ENCODE measurements around the gene SYNJ2BP.

- TF ChIP-seq, protein P1, sequence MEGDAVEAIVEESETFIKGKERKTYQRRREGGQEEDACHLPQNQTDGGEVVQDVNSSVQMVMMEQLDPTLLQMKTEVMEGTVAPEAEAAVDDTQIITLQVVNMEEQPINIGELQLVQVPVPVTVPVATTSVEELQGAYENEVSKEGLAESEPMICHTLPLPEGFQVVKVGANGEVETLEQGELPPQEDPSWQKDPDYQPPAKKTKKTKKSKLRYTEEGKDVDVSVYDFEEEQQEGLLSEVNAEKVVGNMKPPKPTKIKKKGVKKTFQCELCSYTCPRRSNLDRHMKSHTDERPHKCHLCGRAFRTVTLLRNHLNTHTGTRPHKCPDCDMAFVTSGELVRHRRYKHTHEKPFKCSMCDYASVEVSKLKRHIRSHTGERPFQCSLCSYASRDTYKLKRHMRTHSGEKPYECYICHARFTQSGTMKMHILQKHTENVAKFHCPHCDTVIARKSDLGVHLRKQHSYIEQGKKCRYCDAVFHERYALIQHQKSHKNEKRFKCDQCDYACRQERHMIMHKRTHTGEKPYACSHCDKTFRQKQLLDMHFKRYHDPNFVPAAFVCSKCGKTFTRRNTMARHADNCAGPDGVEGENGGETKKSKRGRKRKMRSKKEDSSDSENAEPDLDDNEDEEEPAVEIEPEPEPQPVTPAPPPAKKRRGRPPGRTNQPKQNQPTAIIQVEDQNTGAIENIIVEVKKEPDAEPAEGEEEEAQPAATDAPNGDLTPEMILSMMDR (IDR thresholded peaks at IDR 0.05): no peak
- TF ChIP-seq POLR2A (IDR thresholded peaks at IDR 0.05): no peak
Observed at GRCh38 chr14:70448633-70449340, 31.9 kb upstream of the SYNJ2BP start.

Data from sigmoid colon (tissue), 3 donors.